HG02798 (cell line): ENCODE results near the gene APC2.
"Not testable (repeated sequence)": the region's sequence is repeated elsewhere in the genome, so short reads cannot be mapped to it uniquely, and the experiment has no call there.

Experiments used
- ATAC-seq: cut with Tn5 transposase; IDR thresholded peaks from one replicate; pipeline ENCODE4 v1.9.1; 2021; ENCODE audit warnings: mild to moderate bottlenecking; ENCODE audit not compliant: unreplicated experiment, poor library complexity

Gene APC2

DNA sequence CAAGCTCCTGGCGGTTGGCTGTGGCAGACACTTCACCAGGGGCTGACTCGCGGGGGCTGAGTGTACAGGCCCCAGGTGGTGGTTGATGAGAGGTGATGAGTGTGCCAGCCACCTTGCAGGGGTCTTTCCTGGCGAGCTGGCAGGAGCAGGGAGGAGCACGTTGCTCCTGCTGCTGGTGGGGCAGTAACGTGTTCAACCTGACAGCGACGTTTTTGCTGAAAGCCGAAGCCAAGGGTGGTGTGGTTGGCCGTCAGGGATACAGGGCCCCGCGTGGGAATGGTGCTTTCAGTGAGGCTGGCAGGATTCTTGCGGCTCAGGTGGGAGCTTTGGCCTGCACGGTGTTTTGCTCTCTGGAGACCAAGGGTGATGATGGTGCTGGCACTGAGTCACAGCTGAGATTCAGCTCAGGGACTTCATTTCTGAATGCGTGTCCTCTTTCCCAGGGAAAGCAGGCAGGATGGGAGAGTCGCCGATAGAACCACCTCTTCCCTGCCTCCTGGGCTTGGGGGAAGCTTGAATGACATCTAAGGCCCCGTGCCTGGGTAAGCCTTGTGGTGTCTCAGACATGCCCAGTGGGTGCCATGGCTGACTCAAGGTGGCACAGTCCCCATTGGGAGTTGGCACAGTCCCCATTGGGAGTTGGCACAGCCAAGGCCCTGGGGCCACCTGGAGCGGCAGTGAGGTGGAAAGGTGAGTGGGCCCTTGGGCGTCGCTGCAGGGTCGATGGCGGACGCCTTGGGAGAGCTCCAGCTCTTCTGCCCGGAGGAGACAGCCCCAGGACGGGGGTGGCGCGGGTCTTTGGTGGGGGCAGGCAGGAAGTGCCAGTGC lies 33.7 kb upstream of the APC2 start:
- ATAC-seq: no peak

DNA sequence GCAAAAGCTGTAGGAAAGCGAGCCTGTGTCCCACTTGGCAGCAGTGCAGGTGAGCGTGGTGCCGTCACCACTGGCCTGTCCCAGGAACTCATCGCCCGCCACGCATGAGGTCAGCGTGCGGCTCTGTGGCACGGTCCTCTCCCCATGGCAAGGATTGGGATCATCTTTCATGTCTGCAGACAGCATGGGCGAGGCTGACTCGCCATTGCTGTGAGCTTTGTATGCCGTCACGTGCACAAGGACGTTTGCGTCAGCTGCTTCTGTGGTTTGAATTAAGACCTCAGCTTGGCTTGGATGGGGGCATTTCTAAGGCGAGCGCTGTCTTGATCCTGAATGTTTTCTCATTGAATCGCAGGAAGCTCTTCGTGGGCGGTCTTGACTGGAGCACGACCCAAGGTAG lies 32.8 kb upstream of the APC2 start:
- ATAC-seq: no peak

DNA sequence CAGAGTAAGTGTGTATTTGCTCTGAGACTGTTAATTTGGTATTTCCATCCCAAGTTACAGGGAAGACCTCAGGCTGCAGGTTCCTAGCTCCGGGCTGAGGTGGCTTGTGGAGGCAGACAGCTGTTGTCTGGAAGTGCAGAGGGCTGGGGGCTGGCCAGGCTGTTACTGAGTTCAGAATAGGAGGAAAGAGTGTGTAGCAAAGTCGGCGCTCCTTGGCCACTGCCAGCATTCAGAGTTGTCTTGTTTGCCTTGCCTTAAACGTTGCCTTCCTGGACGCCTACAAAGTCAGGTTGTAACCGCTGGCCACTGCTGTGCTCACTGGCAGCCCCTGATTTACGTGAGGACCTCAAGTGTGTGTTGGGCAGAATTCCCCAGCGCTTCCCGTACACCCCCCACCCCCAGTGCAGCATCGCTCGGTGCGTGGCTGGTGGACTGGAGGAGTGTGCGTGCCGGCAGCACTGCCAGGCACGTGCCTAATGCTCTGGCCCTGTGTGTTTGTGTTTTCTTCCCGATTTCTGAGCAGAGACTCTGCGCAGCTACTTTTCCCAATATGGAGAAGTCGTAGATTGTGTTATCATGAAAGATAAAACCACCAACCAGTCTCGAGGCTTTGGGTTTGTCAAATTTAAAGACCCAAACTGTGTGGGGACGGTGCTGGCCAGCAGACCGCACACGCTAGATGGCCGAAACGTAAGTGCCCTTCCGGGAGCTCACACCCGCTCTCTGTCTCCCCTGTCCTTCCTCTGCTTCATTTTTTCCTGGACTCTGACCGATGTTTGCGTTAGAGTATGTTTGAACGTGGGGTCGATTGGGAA lies 32.0 kb upstream of the APC2 start:
- ATAC-seq: no peak

DNA sequence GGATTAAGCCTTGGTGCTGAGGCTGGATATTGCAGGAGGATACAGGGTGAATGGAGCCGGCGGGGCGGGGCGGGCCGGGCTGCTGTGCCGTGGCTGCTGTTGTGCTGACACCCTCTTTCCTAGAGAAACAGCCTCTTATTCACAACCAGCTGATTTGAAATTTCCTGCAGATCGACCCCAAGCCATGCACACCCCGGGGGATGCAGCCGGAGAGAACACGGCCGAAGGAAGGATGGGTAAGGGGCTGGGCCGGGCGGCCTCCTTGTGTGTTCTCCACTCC lies 31.5 kb upstream of the APC2 start:
- ATAC-seq: no peak

DNA sequence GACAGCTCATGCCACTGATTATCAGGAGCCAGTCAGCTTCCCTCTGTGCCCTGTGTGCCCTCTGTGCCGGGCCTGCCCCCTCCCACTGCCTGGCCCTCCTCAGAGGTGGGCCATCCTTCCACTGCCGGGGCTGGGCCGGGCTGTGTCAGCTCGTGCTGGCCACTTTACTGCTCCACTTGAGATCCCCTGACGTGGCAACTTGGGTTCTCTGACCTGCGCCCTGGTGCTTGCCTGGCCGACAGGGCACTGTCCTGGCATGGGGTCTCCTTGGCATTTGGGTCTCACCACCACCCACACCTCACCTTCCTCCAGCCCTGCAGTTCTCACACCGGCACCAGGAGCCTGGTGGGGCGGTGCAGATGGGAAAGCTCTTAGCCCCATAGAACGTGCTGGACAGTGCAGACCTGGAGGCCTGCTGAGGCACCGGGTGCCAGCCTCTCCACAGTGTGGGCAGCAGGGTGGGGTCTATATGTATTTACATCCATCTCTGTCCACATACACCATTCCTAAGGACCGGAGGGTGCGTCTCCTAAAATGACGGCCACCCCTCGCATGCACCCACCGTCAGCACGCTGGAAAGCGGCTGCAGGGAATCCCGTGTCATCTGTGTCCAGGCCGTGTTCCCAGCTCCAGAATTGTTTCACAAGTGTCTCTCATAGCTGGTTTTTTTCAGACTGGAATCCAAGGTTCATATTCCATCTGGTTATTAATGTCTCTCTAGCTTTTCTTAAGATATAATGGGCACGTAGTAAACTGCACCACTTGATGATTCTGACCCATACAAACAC lies 30.8 kb upstream of the APC2 start:
- ATAC-seq: no peak

DNA sequence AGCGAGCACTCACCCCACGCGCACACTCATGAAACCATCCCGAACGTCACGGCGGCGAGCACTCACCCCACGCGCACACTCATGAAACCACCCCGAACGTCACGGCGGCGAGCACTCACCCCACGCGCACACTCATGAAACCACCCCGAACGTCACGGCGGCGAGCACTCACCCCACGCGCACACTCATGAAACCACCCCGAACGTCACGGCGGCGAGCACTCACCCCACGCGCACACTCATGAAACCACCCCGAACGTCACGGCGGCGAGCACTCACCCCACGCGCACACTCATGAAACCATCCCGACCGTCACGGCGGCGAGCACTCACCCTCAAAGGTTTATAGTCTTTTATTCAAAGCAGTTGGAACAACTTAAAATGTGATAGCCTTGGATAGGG lies 29.8 kb upstream of the APC2 start:
- not testable (repeated sequence) for ATAC-seq

DNA sequence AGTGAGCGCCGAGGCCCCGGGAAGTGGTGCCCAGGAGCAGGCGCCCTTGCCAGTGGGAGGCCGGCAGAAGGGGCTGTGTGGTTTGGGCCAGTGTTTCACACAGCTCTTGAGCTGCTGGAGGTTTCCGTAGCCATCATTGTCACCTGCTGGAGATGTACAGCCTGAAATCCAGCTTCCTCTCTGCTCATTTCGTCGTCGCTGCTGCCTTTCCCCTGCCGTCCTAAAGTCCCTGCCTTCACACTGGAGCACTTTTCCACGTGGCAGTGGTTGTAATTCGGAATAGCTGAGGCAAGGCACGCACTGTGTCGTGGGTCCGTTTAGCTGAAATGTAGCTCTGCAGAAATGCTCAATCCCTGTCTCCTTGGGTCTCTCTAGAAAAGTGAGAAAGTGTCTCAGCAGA lies 29.3 kb upstream of the APC2 start:
- ATAC-seq: no peak

DNA sequence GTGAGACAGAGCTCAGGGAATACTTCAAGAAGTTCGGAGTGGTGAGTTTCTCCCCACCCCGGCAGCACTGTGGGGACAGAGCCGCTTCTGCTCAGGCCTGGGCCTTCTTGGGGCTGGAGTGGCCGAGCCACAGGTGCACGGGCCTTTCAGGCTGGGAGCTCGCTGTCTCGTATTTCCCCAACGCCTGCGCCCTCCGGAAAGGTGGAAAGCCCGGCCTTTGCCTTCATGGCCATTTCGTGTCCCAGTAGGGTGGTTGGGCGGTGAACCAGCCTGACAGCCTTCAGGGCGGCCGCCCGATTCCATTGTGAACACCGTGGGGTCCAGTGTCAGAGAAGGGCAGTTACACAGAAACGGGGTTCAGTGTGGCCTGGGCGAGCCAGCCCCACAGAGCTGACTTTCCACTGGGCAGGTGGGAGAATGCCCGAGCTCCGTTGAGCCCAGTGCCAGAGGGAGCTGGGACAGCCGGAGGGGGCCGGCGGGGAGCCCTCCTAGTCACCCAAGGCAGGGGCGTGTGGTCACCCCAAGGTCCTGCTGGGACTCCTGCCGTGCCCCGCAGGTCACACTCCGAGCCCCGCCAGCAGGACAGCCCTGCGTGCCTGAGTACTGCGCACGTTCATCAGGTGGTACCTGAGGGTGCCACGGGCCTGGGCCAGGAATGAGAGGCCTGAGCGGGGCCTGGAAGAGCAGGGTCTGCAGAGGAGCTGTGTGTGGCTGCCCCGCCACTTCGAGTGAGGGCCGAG lies 28.5 kb upstream of the APC2 start:
- no peak for ATAC-seq

DNA sequence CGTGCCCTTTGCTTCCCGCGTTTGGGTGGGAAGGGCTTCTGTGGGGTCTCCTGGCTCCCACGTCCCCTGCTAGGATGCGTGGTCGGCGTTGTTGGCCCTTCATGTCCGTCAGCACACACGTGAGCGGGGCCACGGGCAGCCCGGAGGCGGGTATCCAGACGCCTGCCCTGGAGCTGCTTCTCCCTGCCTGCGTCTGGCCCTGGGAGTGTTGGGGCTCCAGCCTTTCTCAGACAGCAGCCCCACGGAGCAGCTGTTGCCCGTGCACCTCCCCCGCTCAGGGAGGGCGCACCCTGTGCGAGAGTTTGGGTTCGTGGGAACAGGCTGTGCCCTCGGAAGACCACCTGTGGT lies 28.0 kb upstream of the APC2 start:
- ATAC-seq: no peak

DNA sequence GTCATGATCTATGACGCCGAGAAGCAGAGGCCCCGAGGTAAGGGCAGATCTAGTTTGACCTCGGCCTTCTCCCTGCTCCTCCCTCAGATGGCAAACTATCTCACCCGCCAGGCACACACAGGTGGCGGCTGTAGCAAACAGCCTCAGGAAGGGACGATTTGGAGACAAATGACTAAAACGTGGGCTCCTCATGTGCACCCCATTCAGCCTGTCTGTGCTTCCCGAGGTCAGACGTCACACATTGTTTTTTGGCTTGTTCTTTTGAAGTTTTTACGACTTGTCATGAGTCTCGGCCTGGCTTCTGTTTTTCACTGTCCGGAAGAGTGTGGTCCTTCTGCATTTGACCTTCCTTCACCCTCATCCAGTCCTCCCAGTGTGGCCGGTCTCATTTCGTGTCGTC lies 27.6 kb upstream of the APC2 start:
- ATAC-seq: no peak

DNA sequence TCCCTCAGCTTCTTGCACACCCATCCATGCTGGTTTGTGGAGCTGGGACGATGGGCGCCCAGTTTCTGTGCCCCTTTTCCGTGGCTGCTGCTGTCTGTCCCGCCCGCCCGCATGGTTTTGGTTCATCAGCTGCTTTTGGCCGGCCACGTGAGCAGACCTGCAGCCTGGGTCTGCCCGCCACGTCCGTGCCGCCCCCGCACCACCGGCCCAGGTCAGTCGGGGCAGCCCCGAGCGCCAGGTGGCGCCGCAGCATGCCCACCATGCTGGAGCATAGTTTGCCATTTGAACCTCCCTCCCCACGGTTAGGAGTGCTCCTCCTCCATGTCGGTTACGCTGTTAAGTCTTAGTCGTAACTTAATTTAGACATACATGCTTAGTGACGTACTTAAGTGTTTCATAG lies 27.0 kb upstream of the APC2 start:
- no peak for ATAC-seq

DNA sequence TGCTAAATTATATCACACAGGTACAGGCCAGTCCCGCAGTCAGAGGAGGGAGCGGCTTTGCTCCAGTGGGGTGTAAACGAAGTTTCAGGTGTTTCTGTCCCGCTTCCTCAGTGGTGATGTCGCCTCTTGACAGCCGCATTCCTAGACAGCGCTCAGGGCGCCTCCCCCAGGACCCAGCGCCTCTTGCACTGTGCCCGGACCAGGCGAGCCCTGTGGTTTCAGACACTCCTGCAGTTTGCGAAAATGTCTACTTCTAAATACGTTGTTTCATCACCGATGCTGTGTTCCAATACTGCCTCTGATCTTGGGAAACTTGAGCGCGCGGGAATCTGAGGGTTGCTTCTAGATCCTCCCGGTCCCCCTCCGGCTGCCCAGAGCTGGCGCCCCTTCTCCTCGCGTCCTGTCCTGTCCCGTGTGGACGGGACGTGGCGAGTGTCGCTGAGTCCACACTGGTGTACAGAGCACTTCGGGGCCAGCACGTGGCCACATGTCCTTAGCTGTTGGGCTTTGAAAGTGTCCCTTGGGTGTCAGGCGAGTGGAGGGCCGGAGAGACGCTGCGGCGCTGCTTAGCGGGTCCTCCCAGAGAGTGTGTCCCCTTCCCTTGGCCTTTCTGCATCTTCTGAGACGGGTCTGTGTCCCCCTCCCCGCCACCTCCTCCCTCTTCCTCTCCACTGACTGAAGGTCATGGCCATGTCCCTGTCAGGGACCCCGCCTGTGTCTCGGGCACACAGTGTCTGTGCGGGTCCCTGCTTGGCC lies 26.3 kb upstream of the APC2 start:
- ATAC-seq: no peak

DNA sequence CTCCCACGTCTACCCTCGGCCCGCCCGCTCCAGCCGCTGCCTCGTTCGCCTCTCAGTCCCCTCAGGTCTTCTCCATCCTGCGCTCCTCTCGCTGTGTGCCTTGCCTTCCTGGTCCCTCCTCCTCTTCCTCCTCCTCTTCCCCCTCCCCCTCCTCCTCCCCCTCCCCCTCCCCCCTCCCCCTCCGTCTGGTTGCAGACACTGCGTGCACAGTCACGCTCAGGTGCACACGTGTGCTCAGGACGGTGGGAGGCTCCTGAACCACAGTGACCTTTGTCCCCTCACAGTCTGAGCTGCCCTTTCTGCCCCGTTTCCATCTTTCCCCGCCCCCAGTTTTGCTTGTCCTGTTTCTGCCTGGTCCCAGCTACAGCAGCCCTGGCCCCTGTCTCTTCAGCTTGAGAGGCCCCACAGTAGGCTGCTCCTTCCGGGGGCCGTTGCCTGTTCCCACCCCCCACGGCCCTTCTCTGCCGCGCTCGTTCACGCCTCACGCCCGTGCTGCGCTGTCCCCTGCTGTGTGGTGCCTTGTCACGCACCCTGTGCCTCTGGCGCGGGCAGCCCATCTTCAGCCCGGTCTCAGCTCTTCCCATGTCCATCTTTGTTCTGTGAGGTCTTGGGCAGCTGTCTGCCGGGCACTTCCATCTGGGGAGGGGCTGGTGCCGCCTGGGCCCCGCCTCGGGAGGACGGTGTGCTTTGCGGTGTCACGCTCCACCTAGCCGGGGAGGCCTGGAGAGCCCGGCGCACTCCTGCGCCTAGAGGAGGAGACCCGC lies 25.5 kb upstream of the APC2 start:
- no peak for ATAC-seq

DNA sequence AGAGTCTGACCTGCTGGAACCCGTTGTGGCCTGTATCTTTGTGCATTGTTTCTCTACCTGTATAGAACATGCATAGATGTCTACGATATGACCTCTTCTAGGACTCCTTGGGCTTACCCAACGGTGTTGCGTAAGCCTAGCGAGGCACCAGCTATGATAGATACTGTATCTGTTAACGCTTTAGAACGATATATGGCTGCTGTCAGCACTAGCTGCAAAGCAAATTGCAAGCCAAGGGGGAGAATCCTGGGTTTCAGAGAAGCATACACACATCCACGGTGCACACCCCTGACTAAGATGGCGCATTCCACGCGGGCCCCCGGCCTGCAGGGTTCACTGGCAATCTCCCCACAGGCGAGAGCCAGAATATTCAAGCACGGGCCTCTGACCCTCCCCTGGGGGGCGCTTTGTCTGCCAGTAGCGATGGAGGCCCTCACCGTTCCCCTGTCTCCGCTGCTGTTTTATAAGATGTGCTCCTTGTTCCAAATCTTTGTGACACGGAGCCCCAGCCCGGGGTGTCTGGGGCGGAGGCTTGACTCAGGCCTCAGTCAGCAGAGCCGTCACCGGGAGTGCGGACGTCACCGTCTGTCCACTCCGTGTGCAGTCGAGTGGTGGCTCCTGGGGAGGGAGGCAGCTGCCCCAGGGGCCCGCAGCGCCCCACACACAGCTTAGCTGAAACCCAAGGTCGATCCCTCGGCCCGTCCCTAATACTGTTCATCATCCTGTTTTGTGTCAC lies 24.7 kb upstream of the APC2 start:
- ATAC-seq: no peak

DNA sequence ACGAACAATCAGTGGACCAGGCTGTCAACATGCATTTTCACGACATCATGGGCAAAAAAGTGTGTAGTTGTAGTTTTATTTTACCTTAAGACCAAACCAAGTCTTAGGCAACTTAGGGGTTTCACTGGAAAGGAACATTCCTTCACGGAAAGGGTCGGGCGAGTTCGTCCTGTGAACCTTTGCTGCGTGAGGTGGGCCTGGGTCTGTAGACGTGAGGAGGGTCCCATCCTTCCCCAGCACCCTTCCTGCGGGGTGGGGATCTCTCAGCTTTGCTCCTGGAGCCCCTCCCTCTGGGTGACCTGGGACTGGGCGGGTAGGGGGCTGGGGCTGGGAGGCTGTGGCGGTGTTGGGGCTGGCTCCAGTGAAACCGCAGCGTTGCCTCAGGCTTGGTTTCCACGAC lies 24.0 kb upstream of the APC2 start:
- ATAC-seq: no peak

DNA sequence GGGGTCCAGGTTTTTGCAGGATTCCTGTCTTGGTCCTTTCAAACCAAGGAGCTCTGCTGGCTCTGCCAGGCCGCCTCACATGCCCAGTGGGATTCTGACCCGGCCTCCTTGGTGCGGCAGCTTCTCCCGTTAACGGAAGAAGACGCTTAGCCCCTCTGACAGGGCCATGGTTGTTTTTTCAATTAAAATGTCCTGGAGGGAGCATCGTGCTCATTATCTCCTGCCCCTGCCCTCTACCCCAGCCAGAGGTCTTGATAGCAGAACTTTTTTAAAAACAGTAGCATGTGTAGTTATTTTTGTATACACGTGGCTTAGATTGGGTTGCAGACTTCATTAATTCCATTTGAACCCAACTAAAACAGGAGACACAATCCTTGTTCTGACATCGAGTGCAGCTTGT lies 23.2 kb upstream of the APC2 start:
- ATAC-seq: no peak

DNA sequence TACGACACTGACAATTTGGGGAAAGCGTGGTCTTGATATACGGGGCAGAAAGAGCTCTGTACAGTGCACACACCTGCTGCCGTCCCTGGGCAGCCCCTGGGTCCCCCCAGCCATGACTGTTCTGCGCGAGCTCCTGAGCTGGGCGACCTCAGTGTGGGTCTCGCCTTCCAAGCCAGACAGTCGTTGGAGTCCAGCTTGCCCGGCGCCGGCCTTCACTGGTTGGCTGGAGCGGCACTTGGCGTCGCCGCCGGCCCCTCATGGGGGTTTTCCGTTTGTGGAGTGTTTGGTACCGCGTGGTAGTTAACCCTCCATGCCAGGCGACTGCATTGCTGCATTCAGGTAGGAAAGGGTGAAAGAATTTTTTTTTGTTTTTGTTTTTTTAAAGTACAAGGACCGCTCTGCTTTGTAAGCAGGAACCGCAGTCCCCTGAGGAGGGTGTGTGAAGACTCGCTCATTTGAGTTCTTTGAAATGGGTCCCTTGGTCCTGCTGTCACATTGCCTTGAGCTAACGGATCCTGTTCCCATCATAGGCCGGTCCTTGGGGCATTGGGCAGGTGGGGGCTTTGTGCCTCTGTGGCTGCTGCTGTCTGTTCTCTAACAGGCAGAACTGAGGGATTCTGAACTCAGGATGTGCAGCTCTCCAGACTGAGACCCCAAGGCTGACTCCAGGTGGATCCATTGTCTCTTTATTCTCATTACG lies 22.6 kb upstream of the APC2 start:
- no peak for ATAC-seq
